SK-N-SH (cell line): ENCODE results near the gene LMO7.

ENCODE experiments used
- CHD2 ChIP-seq: fragments of 150-350 bp; IDR thresholded peaks from 2 replicates; pipeline ENCODE4 v1.6.1; 2018; ENCODE audit warnings: low read length; ENCODE audit not compliant: partially characterized antibody
- CTCF ChIP-seq: fragments of 200-600 bp; sonication (generic); IDR thresholded peaks from 2 replicates; pipeline ENCODE4 v1.6.1; 2017; ENCODE audit warnings: antibody characterized with exemption, mild to moderate bottlenecking, moderate library complexity
- EZH2phosphoT487 ChIP-seq: fragments of 200-600 bp; sonication (generic); IDR thresholded peaks from 2 replicates; pipeline ENCODE4 v1.6.1; 2017; ENCODE audit warnings: low read depth, mixed run types, mild to moderate bottlenecking, antibody characterized with exemption, moderate library complexity, borderline replicate concordance
- FOXJ3 ChIP-seq: sonication (generic); formaldehyde crosslinking; IDR thresholded peaks from 2 replicates; pipeline ENCODE4 v1.5.1; 2020; ENCODE audit warnings: mild to moderate bottlenecking, missing genetic modification reagents
- MAX ChIP-seq: IDR thresholded peaks from 2 replicates; pipeline ENCODE4 v1.4.0; 2012; ENCODE audit warnings: low read depth
- MEF2A ChIP-seq: IDR thresholded peaks from 2 replicates; pipeline ENCODE4 v1.4.0; 2012; ENCODE audit warnings: low read depth, borderline replicate concordance
- POLR2AphosphoS5 ChIP-seq: IDR thresholded peaks from 2 replicates; pipeline ENCODE4 v1.6.1; 2012; ENCODE audit warnings: low read depth, low read length
- RAD21 ChIP-seq: IDR thresholded peaks from 2 replicates; pipeline ENCODE4 v1.6.1; 2012; ENCODE audit warnings: mild to moderate bottlenecking, low read length
- RCOR1 ChIP-seq: fragments of 150-350 bp; IDR thresholded peaks from 2 replicates; pipeline ENCODE4 v1.6.1; 2017; ENCODE audit warnings: antibody characterized with exemption, low read length
- RFX5 ChIP-seq: IDR thresholded peaks from 2 replicates; pipeline ENCODE4 v1.6.1; 2012; ENCODE audit warnings: mild to moderate bottlenecking, improper control_type of control experiment, low read length
- RXRA ChIP-seq: IDR thresholded peaks from 2 replicates; pipeline ENCODE4 v1.4.0; 2012; ENCODE audit warnings: low read depth, mild to moderate bottlenecking, borderline replicate concordance
- SMC3 ChIP-seq: IDR thresholded peaks from 2 replicates; pipeline ENCODE4 v1.6.1; 2012; ENCODE audit warnings: low read depth, low read length, improper control_type of control experiment
- TCF12 ChIP-seq: IDR thresholded peaks from 2 replicates; pipeline ENCODE4 v1.4.0; 2012
- TF ChIP-seq, protein P1 (sequence below): IDR thresholded peaks from 2 replicates; pipeline ENCODE4 v1.4.0; 2012; ENCODE audit warnings: low read depth, borderline replicate concordance

GRCh38 chr13:75700552-75700951, 64.4 kb downstream of the LMO7 start:
- no peak for TF ChIP-seq CTCF
- TF ChIP-seq, protein P1, sequence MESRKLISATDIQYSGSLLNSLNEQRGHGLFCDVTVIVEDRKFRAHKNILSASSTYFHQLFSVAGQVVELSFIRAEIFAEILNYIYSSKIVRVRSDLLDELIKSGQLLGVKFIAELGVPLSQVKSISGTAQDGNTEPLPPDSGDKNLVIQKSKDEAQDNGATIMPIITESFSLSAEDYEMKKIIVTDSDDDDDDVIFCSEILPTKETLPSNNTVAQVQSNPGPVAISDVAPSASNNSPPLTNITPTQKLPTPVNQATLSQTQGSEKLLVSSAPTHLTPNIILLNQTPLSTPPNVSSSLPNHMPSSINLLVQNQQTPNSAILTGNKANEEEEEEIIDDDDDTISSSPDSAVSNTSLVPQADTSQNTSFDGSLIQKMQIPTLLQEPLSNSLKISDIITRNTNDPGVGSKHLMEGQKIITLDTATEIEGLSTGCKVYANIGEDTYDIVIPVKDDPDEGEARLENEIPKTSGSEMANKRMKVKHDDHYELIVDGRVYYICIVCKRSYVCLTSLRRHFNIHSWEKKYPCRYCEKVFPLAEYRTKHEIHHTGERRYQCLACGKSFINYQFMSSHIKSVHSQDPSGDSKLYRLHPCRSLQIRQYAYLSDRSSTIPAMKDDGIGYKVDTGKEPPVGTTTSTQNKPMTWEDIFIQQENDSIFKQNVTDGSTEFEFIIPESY: no peak
- TF ChIP-seq POLR2AphosphoS5: no peak
- no peak for TF ChIP-seq MEF2A
- TF ChIP-seq RAD21: no peak
- TF ChIP-seq RCOR1: no peak
- no peak for TF ChIP-seq RXRA
- no peak for TF ChIP-seq CHD2
- no peak for TF ChIP-seq SMC3
- TF ChIP-seq TCF12: no peak
- TF ChIP-seq FOXJ3 (CRISPR knock-in tag): no peak
- TF ChIP-seq EZH2phosphoT487: no peak
- no peak for TF ChIP-seq RFX5
- no peak for TF ChIP-seq MAX
